ENCODE measurements around the gene PCSK9. TPM values are rescaled to one million over a fixed set of nuclear protein-coding genes. Genes with fewer than 3 reads are reported as not detected.

PCSK9 gene
- total RNA-seq, 1 donor from 2014 or later: 1.1 TPM

- no peak for TF ChIP-seq CTCF (conservative IDR thresholded peaks at IDR 0.05; ENCODE audit: low read depth, low read length)
- no peak for DNase-seq (ENCODE audit: low read depth)
- no peak overlapping the region for H3K4me3 ChIP-seq (ENCODE audit: low read depth, low read length)
These were observed 48.1 kb downstream of the PCSK9 start for GRCh38 chr1:55087439-55087838.

DNA sequence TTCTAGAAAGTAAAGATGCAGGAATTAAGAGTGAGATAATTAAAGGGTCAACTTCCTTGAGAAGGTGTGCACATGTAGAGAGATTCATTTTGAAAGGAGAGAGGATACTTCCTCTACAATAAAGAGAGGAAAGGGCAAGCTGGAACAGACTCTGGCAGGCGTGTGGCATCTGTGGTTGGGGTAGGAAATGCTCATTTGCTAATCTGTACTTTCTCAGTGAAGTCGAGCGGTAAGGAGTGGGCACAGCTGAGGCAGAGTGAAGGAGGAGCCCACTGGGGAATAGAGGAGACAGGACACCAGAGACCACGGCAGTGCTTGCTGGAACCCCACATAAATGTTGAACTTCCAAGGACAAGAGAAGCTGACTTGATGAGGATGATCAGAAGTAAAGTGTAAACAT is 49.1 kb downstream of the PCSK9 start:
- H3K4me3 ChIP-seq (ENCODE audit: low read depth, low read length): no peak overlapping the region
- no peak for TF ChIP-seq CTCF (conservative IDR thresholded peaks at IDR 0.05; ENCODE audit: low read depth, low read length)
- no peak for DNase-seq (ENCODE audit: low read depth)

GRCh38 chr1:55089683-55090082 is 50.3 kb downstream of the PCSK9 start:
- no peak for TF ChIP-seq CTCF (conservative IDR thresholded peaks at IDR 0.05; ENCODE audit: low read depth, low read length)
- DNase-seq (ENCODE audit: low read depth): no peak
- H3K4me3 ChIP-seq (ENCODE audit: low read depth, low read length): no peak overlapping the region

DNA sequence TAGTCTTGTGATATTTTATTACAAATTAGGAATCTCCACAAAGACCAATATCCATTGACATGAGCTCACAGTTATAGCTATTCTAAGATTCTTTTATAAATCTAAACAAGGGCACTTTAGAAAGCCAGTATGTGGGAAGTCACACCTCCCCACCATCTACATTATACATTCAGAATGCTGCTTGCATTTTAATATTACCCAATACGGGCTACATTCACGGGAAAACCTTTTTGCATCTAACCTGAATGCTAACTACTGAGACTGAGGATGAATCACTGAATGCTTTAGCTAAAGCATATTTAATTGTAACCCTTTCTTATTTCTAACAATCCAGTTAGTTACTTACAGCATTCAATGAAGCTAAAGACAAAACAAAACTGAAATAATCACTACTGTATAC is 53.1 kb downstream of the PCSK9 start:
- no peak for DNase-seq (ENCODE audit: low read depth)
- no peak for TF ChIP-seq CTCF (conservative IDR thresholded peaks at IDR 0.05; ENCODE audit: low read depth, low read length)
- no peak overlapping the region for H3K4me3 ChIP-seq (ENCODE audit: low read depth, low read length)

- H3K4me3 ChIP-seq (ENCODE audit: low read depth, low read length): no peak overlapping the region
- no peak for DNase-seq (ENCODE audit: low read depth)
- no peak for TF ChIP-seq CTCF (conservative IDR thresholded peaks at IDR 0.05; ENCODE audit: low read depth, low read length)
These were observed 55.7 kb downstream of the PCSK9 start for GRCh38 chr1:55095095-55095494.

- DNase-seq (ENCODE audit: low read depth): peak; percentile 36
These were observed 64.5 kb downstream of the PCSK9 start for GRCh38 chr1:55103891-55104290.

More at GRCh38 chr1:55103891-55104290, 64.5 kb downstream of the PCSK9 start:
- no peak overlapping the region for H3K4me3 ChIP-seq (ENCODE audit: low read depth, low read length)
- TF ChIP-seq CTCF (conservative IDR thresholded peaks at IDR 0.05; ENCODE audit: low read depth, low read length): no peak
